ENCODE results near the gene TMEM109.

The TMEM109 gene

GRCh38 chr11:60926500-60926899 lies 12.5 kb downstream of the TMEM109 start:
- DNase-seq: no peak

- DNase-seq: no peak
These were observed 13.2 kb downstream of the TMEM109 start for GRCh38 chr11:60927061-60927592.

- no peak for DNase-seq
These were observed 13.6 kb downstream of the TMEM109 start for GRCh38 chr11:60927600-60927999.

GRCh38 chr11:60928563-60929001 lies 14.6 kb downstream of the TMEM109 start:
- no peak for DNase-seq

- no peak for DNase-seq
These were observed 15.8 kb downstream of the TMEM109 start for GRCh38 chr11:60929764-60930163.

GRCh38 chr11:60930394-60930793 lies 16.4 kb downstream of the TMEM109 start:
- no peak for DNase-seq

GRCh38 chr11:60931917-60932316 lies 18.0 kb downstream of the TMEM109 start:
- no peak for DNase-seq

- no peak for DNase-seq
These were observed 18.8 kb downstream of the TMEM109 start for GRCh38 chr11:60932605-60933356.

- DNase-seq: no peak
These were observed 19.6 kb downstream of the TMEM109 start for GRCh38 chr11:60933416-60934123.

GRCh38 chr11:60934124-60934789 lies 20.3 kb downstream of the TMEM109 start:
- DNase-seq: no peak

- no peak for DNase-seq
These were observed 21.0 kb downstream of the TMEM109 start for GRCh38 chr11:60934790-60935605.

- no peak for DNase-seq
These were observed 21.9 kb downstream of the TMEM109 start for GRCh38 chr11:60935676-60936442.

GRCh38 chr11:60936467-60937143 lies 22.6 kb downstream of the TMEM109 start:
- DNase-seq: no peak

GRCh38 chr11:60937144-60937527 lies 23.2 kb downstream of the TMEM109 start:
- DNase-seq: no peak

- DNase-seq: no peak
These were observed 23.9 kb downstream of the TMEM109 start for GRCh38 chr11:60937811-60938210.

GRCh38 chr11:60938500-60938899 lies 24.5 kb downstream of the TMEM109 start:
- no peak for DNase-seq

- DNase-seq: no peak
These were observed 25.3 kb downstream of the TMEM109 start for GRCh38 chr11:60939301-60939700.

- DNase-seq: no peak
These were observed 25.9 kb downstream of the TMEM109 start for GRCh38 chr11:60939855-60940254.

- DNase-seq: no peak
These were observed 27.6 kb downstream of the TMEM109 start for GRCh38 chr11:60941371-60942119.

GRCh38 chr11:60942219-60942618 lies 28.3 kb downstream of the TMEM109 start:
- no peak for DNase-seq

Data from activated T-cell treated with anti-CD3 and anti-CD28 coated beads, Interleukin-2, amount 50 U/mL, for 48 hours (primary cell).